ENCODE measurements around the gene MAN1C1.

GRCh38 chr1:25571522-25571970, 45.0 kb upstream of the MAN1C1 start:
- no peak for TF ChIP-seq CTCF (IDR thresholded peaks at IDR 0.05)
- TF ChIP-seq POLR2A (IDR thresholded peaks at IDR 0.05) = no peak
- TF ChIP-seq EP300 (IDR thresholded peaks at IDR 0.05) = no peak
- no peak for TF ChIP-seq POLR2AphosphoS5 (IDR thresholded peaks at IDR 0.05)

Data from sigmoid colon (tissue), 4 donors.